HepG2 (cell line): Measurements from ENCODE around the gene WSB2. TPM values are rescaled to one million over a fixed set of nuclear protein-coding genes. Genes with fewer than 3 reads are reported as not detected.

Experiments used
- ATAC-seq: fragments of 200-7000 bp; cut with Tn5 transposase; 3 replicates; pipeline ENCODE4 v1.9.1; 2020; ENCODE audit warnings: mild to moderate bottlenecking, moderate library complexity
- BruUV-seq: library from RNA; stranded (reverse); fragments of 400-500 nt; replicated peaks from 2 replicates; lab custom pipeline; 2021; lab: Mats Ljungman, UMichigan
- CTCF ChIA-PET: fragments of 300-600 bp; formaldehyde crosslinking; extraction: SDS; loops from one replicate; lab custom pipeline; 2021; ENCODE audit warnings: low total read pairs, inconsistent platforms, low intra/inter-chr PET ratio; lab: Yijun Ruan, JAX
- POLR2A ChIA-PET: fragments of 350-600 bp; sonication (Branson Sonifier 250); formaldehyde crosslinking; loops from one replicate; lab custom pipeline; 2020; ENCODE audit warnings: antibody characterized with exemption, inconsistent platforms; lab: Yijun Ruan, JAX
- DNase-seq: peaks from one replicate; pipeline ENCODE4 v3.0.0-alpha.2; 2015; ENCODE audit warnings: low spot score
- FAIRE-seq: peaks from 3 replicates; lab custom pipeline; 2011; peaks lifted over from hg19 to GRCh38; lab: Jason Lieb, UNC
- H2AFZ ChIP-seq: one replicate; pipeline ENCODE4 v1.6.1; 2011; ENCODE audit warnings: low read length, inconsistent platforms
- H3K27ac ChIP-seq: fragments of 300-600 bp; 3 replicates; pipeline ENCODE4 v1.8.0; 2011; ENCODE audit warnings: mixed run types, mild to moderate bottlenecking, mixed read lengths, low read length, inconsistent platforms; ENCODE audit not compliant: insufficient read depth; ENCODE audit errors: extremely low read length
- H3K27me3 ChIP-seq, 2 experiments: fragments of 200-600 bp in 1 of 2; 2 replicates in 1 of 2; 3 replicates in 1 of 2; pipeline versions ENCODE4 v1.6.0 to v1.8.0; 2011; ENCODE audit warnings: low read length in 2 of 2, mild to moderate bottlenecking in 2 of 2, moderate library complexity in 2 of 2, inconsistent platforms in 1 of 2; ENCODE audit not compliant: insufficient read depth in 2 of 2, control insufficient read depth in 1 of 2
- H3K36me3 ChIP-seq, 2 experiments: fragments of 200-600 bp in 1 of 2; replicated peaks in 1 of 2; 2 replicates in 1 of 2; 3 replicates in 1 of 2; pipeline versions ENCODE4 v1.5.1 to v1.8.0; 2011; ENCODE audit warnings: low read length in 2 of 2, inconsistent platforms in 1 of 2; ENCODE audit not compliant: insufficient read depth in 2 of 2, control insufficient read depth in 1 of 2
- H3K4me1 ChIP-seq: 2 replicates; pipeline ENCODE4 v1.5.1; 2012; ENCODE audit warnings: low read length, inconsistent platforms; ENCODE audit not compliant: insufficient read depth
- H3K4me2 ChIP-seq: 2 replicates; pipeline ENCODE4 v1.6.0; 2011; ENCODE audit warnings: low read depth, low read length, inconsistent platforms
- H3K4me3 ChIP-seq, 3 experiments: fragments of 200-600 bp in 1 of 3; sonication (generic), shearing (Covaris generic) in 1 of 3; replicated peaks in 1 of 3; 2 replicates each; pipeline ENCODE4 v1.5.1; 2011 to 2016; ENCODE audit warnings: low read length in 3 of 3, inconsistent platforms in 2 of 3, low read depth in 2 of 3, mild to moderate bottlenecking in 2 of 3, control low read depth in 1 of 3, mixed read lengths in 1 of 3; ENCODE audit not compliant: insufficient read depth in 1 of 3
- H3K79me2 ChIP-seq: one replicate; pipeline ENCODE4 v1.6.1; 2011; ENCODE audit warnings: low read length, inconsistent platforms; ENCODE audit not compliant: insufficient read depth
- H3K9ac ChIP-seq: 2 replicates; pipeline ENCODE4 v1.6.0; 2011; ENCODE audit warnings: mild to moderate bottlenecking, low read depth, low read length, inconsistent platforms; ENCODE audit not compliant: insufficient read depth
- H3K9me3 ChIP-seq: 2 replicates; pipeline ENCODE4 v1.5.1; 2012; ENCODE audit warnings: mild to moderate bottlenecking, low read length
- H4K20me1 ChIP-seq: 2 replicates; pipeline ENCODE4 v1.6.0; 2011; ENCODE audit warnings: inconsistent platforms, mild to moderate bottlenecking, low read length, moderate library complexity; ENCODE audit not compliant: insufficient read depth
- ATF7 ChIP-seq, 2 experiments: fragments of 450-650 bp in 1 of 2; sonication (generic) in 1 of 2; formaldehyde crosslinking in 1 of 2; IDR thresholded peaks; 2 replicates each; pipeline versions ENCODE4 v1.4.0 to v1.6.1; 2016 to 2020; ENCODE audit warnings: antibody characterized with exemption in 1 of 2, mild to moderate bottlenecking in 1 of 2, missing genetic modification reagents in 1 of 2
- ZNF501 ChIP-seq: sonication (generic); formaldehyde crosslinking; IDR thresholded peaks from 2 replicates; pipeline ENCODE4 v1.5.1; 2020; ENCODE audit warnings: mild to moderate bottlenecking, moderate library complexity, missing genetic modification reagents
- WGBS: methylation state at CpG from one replicate; pipeline ENCODE4 v1.1.6; 2017; ENCODE audit warnings: low lambda C conversion rate; 5-methylcytosine and 5-hydroxymethylcytosine counted together
- in situ Hi-C: cut with HindIII; loops from 2 replicates; pipeline ENCODE4 v1.10.0; 2017; ENCODE audit warnings: low pct_unique_long_range_greater_than_20kb; ENCODE audit not compliant: extremely low pct_ligation_motif_present
- intact Hi-C: fragments of 100-400 bp; cut with micrococcal nuclease; formaldehyde crosslinking; loops from one replicate; pipeline ENCODE4 v1.10.0; 2022; ENCODE audit not compliant: unreplicated experiment
- polyA plus RNA-seq, 8 experiments: library from polyadenylated mRNA; depleted of rRNA in 3 of 8; stranded (reverse) in 7 of 8; unstranded in 1 of 8; fragments of >200 nt; fragmentation: Illumina TruSeq in 4 of 8; extraction: Trizol in 4 of 8; gene quantifications; 2 replicates each; pipeline versions ENCODE4 v1.2.1 to v1.2.3, GENCODE V29; 2011 to 2016; ENCODE audit warnings: low read depth in 4 of 8, missing spikeins in 1 of 8, mixed read lengths in 1 of 8; ENCODE audit not compliant: insufficient read depth in 1 of 8
- total RNA-seq, 5 experiments: library from RNA; depleted of rRNA; stranded (reverse); fragments of >200 nt; fragmentation: Illumina TruSeq; extraction: Trizol; gene quantifications; 2 replicates each; pipeline ENCODE4 v1.2.3, GENCODE V29; 2016; ENCODE audit warnings: low read depth in 1 of 5
- TF ChIP-seq, protein P1 (sequence below): sonication (generic); formaldehyde crosslinking; IDR thresholded peaks from 2 replicates; pipeline ENCODE4 v1.4.0; 2020; ENCODE audit warnings: mild to moderate bottlenecking, missing genetic modification reagents, borderline replicate concordance
- TF ChIP-seq, protein P2 (sequence below): sonication (generic); formaldehyde crosslinking; IDR thresholded peaks from 2 replicates; pipeline ENCODE4 v1.5.1; 2020; ENCODE audit warnings: mild to moderate bottlenecking, missing genetic modification reagents, moderate library complexity

Gene WSB2
- total and polyA plus RNA-seq, 2 of the 13 experiments (the other 11 are each of a cell fraction or from before 2014, with no cell fraction given): 31.0 to 82.8 TPM

DNA sequence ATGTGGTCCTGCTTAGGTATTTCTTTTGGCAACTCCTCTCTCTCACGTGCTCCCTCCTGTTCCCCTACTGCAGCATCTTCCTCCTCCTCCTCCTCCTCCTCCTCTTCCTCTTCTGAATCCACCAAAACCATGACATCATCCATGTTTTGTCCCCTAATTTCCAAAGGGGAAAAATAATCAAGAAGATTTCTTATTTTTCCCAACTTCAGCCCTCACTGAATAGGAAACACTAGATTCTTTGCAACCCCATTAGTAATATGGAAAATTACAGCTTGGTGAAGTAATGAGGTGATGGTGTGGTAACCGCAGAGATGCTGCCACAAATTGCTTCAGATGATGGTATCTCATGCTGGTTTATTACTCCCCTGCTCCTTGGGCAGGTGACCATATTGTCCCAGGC lies 7.5 kb upstream of the WSB2 start:
- ATAC-seq: no peak
- DNase-seq: no peak
- no peak overlapping the region for H3K9ac ChIP-seq
- in situ Hi-C loops (no loop called here), intact Hi-C loops (no loop called here)
- H3K4me1 ChIP-seq: peaks cover 18% of the 10 kb centered on the region
- H3K27ac ChIP-seq: no peak overlapping the region
- ChIA-PET CTCF (no interaction called here), POLR2A (no interaction called here)
- no peaks in the 10 kb centered on the region for H3K9me3 ChIP-seq
- FAIRE-seq: no peak
- no peaks in the 10 kb centered on the region for H3K27me3 ChIP-seq
- H4K20me1 ChIP-seq: no peaks in the 10 kb centered on the region
- WGBS: 97% methylated on average over 2 of the region's 2 CpGs
- no TSS peak for BruUV-seq
- TF ChIP-seq, protein P1, sequence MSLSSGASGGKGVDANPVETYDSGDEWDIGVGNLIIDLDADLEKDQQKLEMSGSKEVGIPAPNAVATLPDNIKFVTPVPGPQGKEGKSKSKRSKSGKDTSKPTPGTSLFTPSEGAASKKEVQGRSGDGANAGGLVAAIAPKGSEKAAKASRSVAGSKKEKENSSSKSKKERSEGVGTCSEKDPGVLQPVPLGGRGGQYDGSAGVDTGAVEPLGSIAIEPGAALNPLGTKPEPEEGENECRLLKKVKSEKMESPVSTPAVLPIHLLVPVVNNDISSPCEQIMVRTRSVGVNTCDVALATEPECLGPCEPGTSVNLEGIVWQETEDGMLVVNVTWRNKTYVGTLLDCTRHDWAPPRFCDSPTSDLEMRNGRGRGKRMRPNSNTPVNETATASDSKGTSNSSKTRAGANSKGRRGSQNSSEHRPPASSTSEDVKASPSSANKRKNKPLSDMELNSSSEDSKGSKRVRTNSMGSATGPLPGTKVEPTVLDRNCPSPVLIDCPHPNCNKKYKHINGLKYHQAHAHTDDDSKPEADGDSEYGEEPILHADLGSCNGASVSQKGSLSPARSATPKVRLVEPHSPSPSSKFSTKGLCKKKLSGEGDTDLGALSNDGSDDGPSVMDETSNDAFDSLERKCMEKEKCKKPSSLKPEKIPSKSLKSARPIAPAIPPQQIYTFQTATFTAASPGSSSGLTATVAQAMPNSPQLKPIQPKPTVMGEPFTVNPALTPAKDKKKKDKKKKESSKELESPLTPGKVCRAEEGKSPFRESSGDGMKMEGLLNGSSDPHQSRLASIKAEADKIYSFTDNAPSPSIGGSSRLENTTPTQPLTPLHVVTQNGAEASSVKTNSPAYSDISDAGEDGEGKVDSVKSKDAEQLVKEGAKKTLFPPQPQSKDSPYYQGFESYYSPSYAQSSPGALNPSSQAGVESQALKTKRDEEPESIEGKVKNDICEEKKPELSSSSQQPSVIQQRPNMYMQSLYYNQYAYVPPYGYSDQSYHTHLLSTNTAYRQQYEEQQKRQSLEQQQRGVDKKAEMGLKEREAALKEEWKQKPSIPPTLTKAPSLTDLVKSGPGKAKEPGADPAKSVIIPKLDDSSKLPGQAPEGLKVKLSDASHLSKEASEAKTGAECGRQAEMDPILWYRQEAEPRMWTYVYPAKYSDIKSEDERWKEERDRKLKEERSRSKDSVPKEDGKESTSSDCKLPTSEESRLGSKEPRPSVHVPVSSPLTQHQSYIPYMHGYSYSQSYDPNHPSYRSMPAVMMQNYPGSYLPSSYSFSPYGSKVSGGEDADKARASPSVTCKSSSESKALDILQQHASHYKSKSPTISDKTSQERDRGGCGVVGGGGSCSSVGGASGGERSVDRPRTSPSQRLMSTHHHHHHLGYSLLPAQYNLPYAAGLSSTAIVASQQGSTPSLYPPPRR (CRISPR knock-in tag): no peak
- TF ChIP-seq ATF7 (IDR thresholded peaks at IDR 0.05) (peak; percentile 87), ATF7 (CRISPR knock-in tag; IDR thresholded peaks at IDR 0.05) (no peak)
- H3K36me3 ChIP-seq: no peaks in the 10 kb centered on the region; a peak in 1 of 5 replicates
- no peak overlapping the region for H3K4me2 ChIP-seq
- no peak overlapping the region for H3K4me3 ChIP-seq
- no peak overlapping the region for H2AFZ ChIP-seq
- no peaks in the 10 kb centered on the region for H3K79me2 ChIP-seq

DNA sequence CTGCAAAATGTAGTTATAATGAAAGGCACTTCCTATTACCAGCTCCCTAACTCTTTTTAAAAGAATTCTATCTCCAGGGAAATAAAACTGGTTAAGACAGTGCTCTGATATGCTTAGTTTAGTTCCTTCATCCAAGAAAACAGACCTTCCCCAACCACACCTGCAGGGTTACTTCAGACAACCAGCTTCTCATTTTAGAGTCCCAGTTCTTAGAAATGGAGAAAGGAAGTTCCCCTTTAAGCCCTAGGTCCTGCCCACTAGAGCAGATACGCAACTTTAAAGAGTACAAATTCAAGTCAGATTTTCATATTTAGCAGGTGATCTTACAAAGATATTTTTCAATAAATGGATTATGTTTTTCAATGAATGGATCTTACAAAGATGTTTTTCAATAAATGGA lies 4.4 kb upstream of the WSB2 start:
- Histone ChIP-seq H3K36me3 (no peaks in the 10 kb centered on the region; a peak in 1 of 5 replicates), H2AFZ (no peak overlapping the region), H3K79me2 (peaks cover 9% of the 10 kb centered on the region), H3K27ac (no peak overlapping the region), H4K20me1 (no peaks in the 10 kb centered on the region), H3K4me3 (no peak overlapping the region), H3K27me3 (no peaks in the 10 kb centered on the region; a peak in 1 of 5 replicates), H3K4me2 (no peak overlapping the region), H3K9ac (no peak overlapping the region), H3K4me1 (peaks cover 27% of the 10 kb centered on the region), H3K9me3 (no peaks in the 10 kb centered on the region)
- in situ Hi-C loops: no loop called here
- FAIRE-seq: no peak
- CTCF ChIA-PET: no interaction called here
- TF ChIP-seq, protein P2, sequence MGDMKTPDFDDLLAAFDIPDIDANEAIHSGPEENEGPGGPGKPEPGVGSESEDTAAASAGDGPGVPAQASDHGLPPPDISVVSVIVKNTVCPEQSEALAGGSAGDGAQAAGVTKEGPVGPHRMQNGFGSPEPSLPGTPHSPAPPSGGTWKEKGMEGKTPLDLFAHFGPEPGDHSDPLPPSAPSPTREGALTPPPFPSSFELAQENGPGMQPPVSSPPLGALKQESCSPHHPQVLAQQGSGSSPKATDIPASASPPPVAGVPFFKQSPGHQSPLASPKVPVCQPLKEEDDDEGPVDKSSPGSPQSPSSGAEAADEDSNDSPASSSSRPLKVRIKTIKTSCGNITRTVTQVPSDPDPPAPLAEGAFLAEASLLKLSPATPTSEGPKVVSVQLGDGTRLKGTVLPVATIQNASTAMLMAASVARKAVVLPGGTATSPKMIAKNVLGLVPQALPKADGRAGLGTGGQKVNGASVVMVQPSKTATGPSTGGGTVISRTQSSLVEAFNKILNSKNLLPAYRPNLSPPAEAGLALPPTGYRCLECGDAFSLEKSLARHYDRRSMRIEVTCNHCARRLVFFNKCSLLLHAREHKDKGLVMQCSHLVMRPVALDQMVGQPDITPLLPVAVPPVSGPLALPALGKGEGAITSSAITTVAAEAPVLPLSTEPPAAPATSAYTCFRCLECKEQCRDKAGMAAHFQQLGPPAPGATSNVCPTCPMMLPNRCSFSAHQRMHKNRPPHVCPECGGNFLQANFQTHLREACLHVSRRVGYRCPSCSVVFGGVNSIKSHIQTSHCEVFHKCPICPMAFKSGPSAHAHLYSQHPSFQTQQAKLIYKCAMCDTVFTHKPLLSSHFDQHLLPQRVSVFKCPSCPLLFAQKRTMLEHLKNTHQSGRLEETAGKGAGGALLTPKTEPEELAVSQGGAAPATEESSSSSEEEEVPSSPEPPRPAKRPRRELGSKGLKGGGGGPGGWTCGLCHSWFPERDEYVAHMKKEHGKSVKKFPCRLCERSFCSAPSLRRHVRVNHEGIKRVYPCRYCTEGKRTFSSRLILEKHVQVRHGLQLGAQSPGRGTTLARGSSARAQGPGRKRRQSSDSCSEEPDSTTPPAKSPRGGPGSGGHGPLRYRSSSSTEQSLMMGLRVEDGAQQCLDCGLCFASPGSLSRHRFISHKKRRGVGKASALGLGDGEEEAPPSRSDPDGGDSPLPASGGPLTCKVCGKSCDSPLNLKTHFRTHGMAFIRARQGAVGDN (CRISPR knock-in tag): no peak
- TF ChIP-seq ZNF501 (CRISPR knock-in tag): no peak
- no peak for ATAC-seq
- 96% methylated on average over 1 of the region's 1 CpG for WGBS
- POLR2A ChIA-PET: interaction anchor here (1.3 to 1.6 kb wide), 2 partner anchors 9 to 38 kb away, joined by 3 to 5 read pairs; partner anchors contain the start of gene VSIG10
- no peak for DNase-seq
- BruUV-seq: no TSS peak
- intact Hi-C loops: no loop called here
